H9 (cell line): ENCODE results near the gene CLCN6. TPM values are rescaled to one million over a fixed set of nuclear protein-coding genes. Genes with fewer than 3 reads are reported as not detected.

Source experiments
- DNase-seq: peaks from one replicate; pipeline ENCODE4 v3.0.0-alpha.2; 2017
- H2AFZ ChIP-seq: one replicate; pipeline ENCODE4 v1.6.1; 2013; ENCODE audit warnings: mild to moderate bottlenecking, low read length, control low read depth, moderate library complexity
- H2AK5ac ChIP-seq: 2 replicates; pipeline ENCODE4 v1.6.1; 2013; ENCODE audit warnings: low read length, control low read depth, mixed read lengths; ENCODE audit not compliant: insufficient read length
- H2BK120ac ChIP-seq: one replicate; pipeline ENCODE4 v1.6.1; 2013; ENCODE audit warnings: low read depth, mild to moderate bottlenecking, low read length, control low read depth, inconsistent platforms; ENCODE audit not compliant: poor library complexity, severe bottlenecking
- H2BK12ac ChIP-seq: 2 replicates; pipeline ENCODE4 v1.6.1; 2013; ENCODE audit warnings: low read length, control low read depth, mixed read lengths, low read depth; ENCODE audit not compliant: insufficient read length
- H2BK15ac ChIP-seq: 2 replicates; pipeline ENCODE4 v1.6.1; 2013; ENCODE audit warnings: low read depth, low read length, control low read depth
- H2BK20ac ChIP-seq: one replicate; pipeline ENCODE4 v1.6.1; 2013; ENCODE audit warnings: low read depth, mild to moderate bottlenecking, low read length, control low read depth, inconsistent platforms; ENCODE audit not compliant: poor library complexity, severe bottlenecking
- H2BK5ac ChIP-seq: 2 replicates; pipeline ENCODE4 v1.6.1; 2013; ENCODE audit warnings: low read length, control low read depth, mixed read lengths; ENCODE audit not compliant: insufficient read length
- H3K14ac ChIP-seq: 2 replicates; pipeline ENCODE4 v1.6.1; 2013; ENCODE audit warnings: low read length, control low read depth; ENCODE audit not compliant: insufficient read depth
- H3K18ac ChIP-seq: 2 replicates; pipeline ENCODE4 v1.6.1; 2013; ENCODE audit warnings: low read depth, mild to moderate bottlenecking, mixed read lengths, low read length, control low read depth; ENCODE audit not compliant: insufficient read length
- H3K23ac ChIP-seq: 2 replicates; pipeline ENCODE4 v1.6.1; 2013; ENCODE audit warnings: low read length, control low read depth, mixed read lengths, low read depth; ENCODE audit not compliant: insufficient read length
- H3K23me2 ChIP-seq: 2 replicates; pipeline ENCODE4 v1.6.1; 2013; ENCODE audit warnings: low read depth, mild to moderate bottlenecking, mixed read lengths, low read length, control low read depth; ENCODE audit not compliant: insufficient read length, poor library complexity, severe bottlenecking
- H3K27ac ChIP-seq: 2 replicates; pipeline ENCODE4 v1.5.1; 2013; ENCODE audit warnings: low read length, control low read depth, mixed read lengths, low read depth; ENCODE audit not compliant: insufficient read length
- H3K27me3 ChIP-seq: 2 replicates; pipeline ENCODE4 v1.6.1; 2013; ENCODE audit warnings: low read length, control low read depth, inconsistent platforms; ENCODE audit not compliant: insufficient read depth
- H3K4ac ChIP-seq: 2 replicates; pipeline ENCODE4 v1.6.1; 2013; ENCODE audit warnings: low read depth, mild to moderate bottlenecking, control low read depth, inconsistent platforms, low read length, moderate library complexity
- H3K4me1 ChIP-seq: 2 replicates; pipeline ENCODE4 v1.6.1; 2013; ENCODE audit warnings: low read length, control low read depth, inconsistent platforms; ENCODE audit not compliant: insufficient read depth
- H3K4me2 ChIP-seq: 2 replicates; pipeline ENCODE4 v1.6.1; 2013; ENCODE audit warnings: low read length, control low read depth, mixed read lengths; ENCODE audit not compliant: insufficient read length, insufficient read depth
- H3K56ac ChIP-seq: 2 replicates; pipeline ENCODE4 v1.6.1; 2013; ENCODE audit warnings: low read depth, mild to moderate bottlenecking, mixed read lengths, low read length, control low read depth; ENCODE audit not compliant: insufficient read length
- H3K79me1 ChIP-seq: 2 replicates; pipeline ENCODE4 v1.6.1; 2013; ENCODE audit warnings: low read depth, mild to moderate bottlenecking, moderate library complexity, low read length, control low read depth, inconsistent platforms; ENCODE audit not compliant: insufficient read depth, poor library complexity, severe bottlenecking
- H3K79me2 ChIP-seq: 2 replicates; pipeline ENCODE4 v1.6.1; 2013; ENCODE audit warnings: low read length, control low read depth, inconsistent platforms; ENCODE audit not compliant: insufficient read depth
- H3K9ac ChIP-seq: 2 replicates; pipeline ENCODE4 v1.6.1; 2013; ENCODE audit warnings: low read length, control low read depth, mixed read lengths; ENCODE audit not compliant: insufficient read length; ENCODE audit errors: extremely low read depth
- H3K9me3 ChIP-seq: one replicate; pipeline ENCODE4 v1.6.1; 2013; ENCODE audit warnings: low read depth, low read length, inconsistent platforms; ENCODE audit not compliant: control insufficient read depth
- H3T11ph ChIP-seq: one replicate; pipeline ENCODE4 v1.6.1; 2013; ENCODE audit warnings: mild to moderate bottlenecking, low read length, control low read depth, inconsistent platforms
- H4K20me1 ChIP-seq: one replicate; pipeline ENCODE4 v1.6.1; 2013; ENCODE audit not compliant: control insufficient read depth, insufficient read length, insufficient read depth
- H4K5ac ChIP-seq: 2 replicates; pipeline ENCODE4 v1.6.1; 2013; ENCODE audit warnings: low read depth, mild to moderate bottlenecking, mixed read lengths, low read length, control low read depth; ENCODE audit not compliant: insufficient read length
- H4K8ac ChIP-seq: replicated peaks from 2 replicates; pipeline ENCODE4 v1.6.1; 2013; ENCODE audit warnings: low read length, control low read depth, mixed read lengths, low read depth; ENCODE audit not compliant: insufficient read length
- H4K91ac ChIP-seq: 2 replicates; pipeline ENCODE4 v1.6.1; 2013; ENCODE audit warnings: low read depth, mild to moderate bottlenecking, moderate library complexity, mixed read lengths, low read length, control low read depth; ENCODE audit not compliant: insufficient read length
- H3K27ac Mint-ChIP-seq, 3 experiments: 2 replicates in 2 of 3; 3 replicates in 1 of 3; pipeline ENCODE4 v1.8.0; 2020 to 2021; ENCODE audit warnings: mixed read lengths in 3 of 3, mild to moderate bottlenecking in 1 of 3, moderate library complexity in 1 of 3
- H3K27me3 Mint-ChIP-seq: 2 replicates; pipeline ENCODE4 v1.8.0; 2021; ENCODE audit warnings: low read depth, mild to moderate bottlenecking, moderate library complexity, mixed read lengths
- H3K36me3 Mint-ChIP-seq, 3 experiments: 2 replicates in 2 of 3; 3 replicates in 1 of 3; pipeline ENCODE4 v1.8.0; 2020 to 2021; ENCODE audit warnings: low read depth in 3 of 3, mixed read lengths in 3 of 3; ENCODE audit not compliant: insufficient read depth in 1 of 3
- H3K4me1 Mint-ChIP-seq, 2 experiments: 2 replicates each; pipeline ENCODE4 v1.8.0; 2020; ENCODE audit warnings: mixed read lengths in 2 of 2
- H3K4me3 Mint-ChIP-seq, 2 experiments: 2 replicates in 1 of 2; 3 replicates in 1 of 2; pipeline ENCODE4 v1.8.0; 2020 to 2021; ENCODE audit warnings: mild to moderate bottlenecking in 2 of 2, mixed read lengths in 2 of 2, moderate library complexity in 1 of 2
- H3K9me3 Mint-ChIP-seq, 2 experiments: 2 replicates in 1 of 2; 3 replicates in 1 of 2; pipeline ENCODE4 v1.8.0; 2020; ENCODE audit warnings: mild to moderate bottlenecking in 2 of 2, mixed read lengths in 2 of 2, moderate library complexity in 1 of 2
- CTCF ChIP-seq: fragments of 200-600 bp; sonication (generic); conservative IDR thresholded peaks from 3 replicates; pipeline ENCODE4 v1.8.0; 2021; ENCODE audit warnings: antibody characterized with exemption, mild to moderate bottlenecking
- WGBS: extraction: QIAGEN DNeasy Blood & Tissue Kit; methylation state at CpG from one replicate; pipeline ENCODE4 v1.1.7; 2013; ENCODE audit warnings: missing lambda C conversion rate, low lambda C conversion rate, mixed read lengths; ENCODE audit not compliant: insufficient read length; ENCODE audit errors: extremely low coverage; 5-methylcytosine and 5-hydroxymethylcytosine counted together
- total RNA-seq: library from RNA; stranded (reverse); gene quantifications from 2 replicates; pipeline ENCODE4 v1.2.1, GENCODE V29; 2021

CLCN6 gene
- total RNA-seq, 1 experiment from 2014 or later, result 20.5 TPM

GRCh38 chr1:11823366-11824137 is 17.6 kb downstream of the CLCN6 start:
- H3K9me3 Mint-ChIP-seq, result no peaks in the 10 kb centered on the region
- DNase-seq, result no peak
- no peak overlapping the region for H4K8ac ChIP-seq
- no peak overlapping the region for H3K23ac ChIP-seq
- H3K27me3 Mint-ChIP-seq, result no peaks in the 10 kb centered on the region
- no peak overlapping the region for H3K4me3 Mint-ChIP-seq
- no peaks in the 10 kb centered on the region for H3K79me2 ChIP-seq
- peaks cover 2% of the 10 kb centered on the region for H4K20me1 ChIP-seq
- no peak overlapping the region for H3K18ac ChIP-seq
- no peak overlapping the region for H4K5ac ChIP-seq
- no peak overlapping the region for H2AFZ ChIP-seq
- H3K9ac ChIP-seq, result no peak overlapping the region
- WGBS, result no CpG with 5 or more reads among the region's 17 CpGs
- no peaks in the 10 kb centered on the region for H3K27me3 ChIP-seq
- H3K27ac Mint-ChIP-seq, result no peak overlapping the region; a peak in 1 of 7 replicates
- H3K23me2 ChIP-seq, result no peaks in the 10 kb centered on the region
- no peak overlapping the region for H2BK12ac ChIP-seq
- no peak overlapping the region for H4K91ac ChIP-seq
- no peak overlapping the region for H3K56ac ChIP-seq
- H3K14ac ChIP-seq, result no peak overlapping the region
- H2BK120ac ChIP-seq, result no peak overlapping the region
- H2BK15ac ChIP-seq, result no peak overlapping the region
- no peaks in the 10 kb centered on the region for H3K4me1 ChIP-seq
- H3K36me3 Mint-ChIP-seq, result peaks cover 19 to 80% (median 42%) of the 10 kb centered on the region in 3 experiments; a peak in 6 of 7 replicates
- H2BK5ac ChIP-seq, result no peak overlapping the region
- no peak for TF ChIP-seq CTCF
- H3T11ph ChIP-seq, result no peak overlapping the region
- H2AK5ac ChIP-seq, result no peak overlapping the region
- no peak overlapping the region for H2BK20ac ChIP-seq
- no peak overlapping the region for H3K4me2 ChIP-seq
- no peak overlapping the region for H3K4ac ChIP-seq
- H3K9me3 ChIP-seq, result no peaks in the 10 kb centered on the region
- no peaks in the 10 kb centered on the region for H3K4me1 Mint-ChIP-seq
- H3K79me1 ChIP-seq, result no peaks in the 10 kb centered on the region
- no peak overlapping the region for H3K27ac ChIP-seq
